Activated CD4-positive, alpha-beta T cell treated with anti-CD3 and anti-CD28 coated beads, Interleukin-2, amount 50 U/mL, for 1 hour (primary cell): ENCODE results near the gene BATF2.

Source experiments
- DNase-seq: peaks from one replicate; pipeline ENCODE4 v3.0.0-alpha.2; 2020

The BATF2 gene

DNA sequence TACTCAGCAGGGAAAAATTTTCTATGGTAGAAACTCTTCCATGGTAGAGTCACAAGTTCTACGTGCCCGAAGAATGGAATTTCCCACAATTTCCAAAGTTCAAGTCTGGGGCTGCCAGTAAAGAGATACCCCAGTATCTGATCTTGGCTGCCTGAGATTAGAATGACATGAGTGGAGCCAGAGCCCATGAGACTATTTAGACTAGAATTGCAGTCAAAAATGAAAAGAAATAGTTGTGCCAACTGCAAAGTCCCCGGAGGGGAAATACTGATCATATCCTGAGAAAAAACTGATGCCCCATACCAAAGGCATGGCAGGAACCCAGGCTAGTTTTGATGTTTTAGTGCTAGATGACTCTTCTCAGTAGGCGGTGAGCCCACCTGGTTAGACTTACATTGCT lies 36.1 kb downstream of the BATF2 start:
- no peak for DNase-seq

DNA sequence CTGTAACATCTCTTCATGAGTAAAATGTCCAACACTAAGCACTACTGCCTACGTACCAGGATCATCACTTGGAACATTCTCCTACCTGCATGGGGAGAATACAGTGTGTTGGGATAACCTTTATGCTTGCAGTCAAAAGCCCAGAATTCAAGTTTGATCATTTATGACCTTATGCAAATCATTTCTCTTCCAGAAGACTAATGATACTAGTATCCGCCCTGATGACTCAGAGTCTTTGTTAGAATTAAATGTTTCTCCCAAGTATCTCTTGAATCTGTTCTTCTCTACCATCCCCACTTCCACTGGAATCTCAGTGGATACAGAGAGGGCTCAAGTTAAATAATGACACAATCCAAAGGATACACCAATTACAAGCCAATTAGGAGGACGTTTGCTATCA lies 37.3 kb downstream of the BATF2 start:
- no peak for DNase-seq

DNA sequence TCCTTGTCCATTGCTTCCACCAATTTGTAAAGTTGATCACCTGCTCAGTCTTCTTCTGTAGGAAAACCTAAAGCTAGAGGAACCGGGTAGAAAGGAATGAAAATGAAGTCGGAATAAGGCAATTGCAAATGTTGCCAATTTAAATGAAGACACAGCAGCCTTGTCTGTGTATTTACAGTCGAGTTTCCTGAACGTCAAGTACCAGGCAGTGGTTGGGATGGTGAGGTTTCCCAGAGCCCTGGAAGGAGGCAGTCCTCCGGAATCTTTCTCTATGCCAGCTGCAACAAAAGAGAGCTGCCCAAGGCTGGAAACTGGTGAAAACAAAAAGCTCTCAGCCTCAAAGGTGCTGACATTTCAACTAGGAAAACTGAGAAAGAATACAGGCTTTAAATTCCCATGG lies 42.6 kb downstream of the BATF2 start:
- DNase-seq, result no peak

DNA sequence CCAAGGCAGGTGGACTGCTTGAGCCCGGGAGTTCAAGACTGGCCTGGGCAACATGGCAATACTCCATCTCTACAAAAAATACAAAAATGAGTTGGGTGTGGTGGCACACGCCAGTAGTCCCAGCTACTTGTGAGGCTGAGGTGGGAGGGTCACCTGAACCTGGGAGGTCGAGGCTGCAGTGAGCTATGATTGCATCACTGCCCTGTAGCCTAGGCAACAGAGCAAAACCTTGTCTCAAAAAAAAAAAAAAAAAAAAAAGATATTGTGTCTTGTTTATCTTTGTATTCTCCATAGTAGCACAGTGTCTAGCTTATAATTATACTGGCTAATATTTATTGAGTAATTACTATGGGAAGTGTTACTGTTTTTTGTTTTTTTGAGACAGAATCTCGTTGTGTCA lies 45.2 kb downstream of the BATF2 start:
- no peak for DNase-seq

GRCh38 chr11:64947208-64947814 lies 49.5 kb downstream of the BATF2 start:
- no peak for DNase-seq
